SU-DHL-6 (cell line): ENCODE results near the gene PRRX1.

Source experiments
- H2AFZ ChIP-seq: fragments of 200-600 bp; sonication (generic); 2 replicates; pipeline ENCODE4 v1.6.1; 2014; ENCODE audit warnings: low read depth, mild to moderate bottlenecking, moderate library complexity, mixed read lengths, antibody characterized with exemption, low read length; ENCODE audit not compliant: severe bottlenecking
- H3F3A ChIP-seq: fragments of 200-600 bp; shearing (Covaris generic); 2 replicates; pipeline ENCODE4 v1.6.0; 2016; ENCODE audit warnings: antibody characterized with exemption, mild to moderate bottlenecking; ENCODE audit not compliant: insufficient read depth
- H3K27ac ChIP-seq: fragments of 200-600 bp; sonication (generic); 2 replicates; pipeline ENCODE4 v1.5.1; 2016; ENCODE audit warnings: low read depth, mild to moderate bottlenecking, low read length, moderate library complexity, mixed read lengths
- H3K27me3 ChIP-seq: fragments of 200-600 bp; sonication (generic), shearing (Covaris generic); 2 replicates; pipeline ENCODE4 v1.6.0; 2014; ENCODE audit warnings: mild to moderate bottlenecking, low read length
- H3K36me3 ChIP-seq: fragments of 200-600 bp; sonication (generic); 2 replicates; pipeline ENCODE4 v1.6.1; 2014; ENCODE audit warnings: mild to moderate bottlenecking, low read length, mixed read lengths
- H3K4me2 ChIP-seq: fragments of 300-600, 200-600 bp; shearing (Covaris generic), sonication (generic); 2 replicates; pipeline ENCODE4 v1.6.0; 2014; ENCODE audit warnings: low read length, low read depth, mild to moderate bottlenecking; ENCODE audit not compliant: poor library complexity, severe bottlenecking
- H3K4me3 ChIP-seq: fragments of 200-600 bp; sonication (generic); 2 replicates; pipeline ENCODE4 v1.5.1; 2014; ENCODE audit warnings: antibody characterized with exemption, low read length, mild to moderate bottlenecking, mixed read lengths; ENCODE audit not compliant: insufficient read depth, poor library complexity, severe bottlenecking
- H3K79me2 ChIP-seq: fragments of 200-600 bp; sonication (generic); 2 replicates; pipeline ENCODE4 v1.6.1; 2014; ENCODE audit warnings: mild to moderate bottlenecking, low read length, moderate library complexity; ENCODE audit not compliant: insufficient read depth
- H3K9ac ChIP-seq: fragments of 200-600 bp; sonication (generic); 2 replicates; pipeline ENCODE4 v1.7.0; 2014; ENCODE audit warnings: mild to moderate bottlenecking, low read length
- H3K9me2 ChIP-seq: fragments of 200-600 bp; sonication (generic); replicated peaks from 2 replicates; pipeline ENCODE4 v1.6.1; 2014; ENCODE audit warnings: low read length; ENCODE audit not compliant: insufficient read depth
- H3K9me3 ChIP-seq: fragments of 200-600 bp; sonication (generic); 2 replicates; pipeline ENCODE4 v1.6.1; 2014; ENCODE audit warnings: low read length, mixed read lengths; ENCODE audit not compliant: insufficient read depth
- H4K20me1 ChIP-seq: fragments of 200-600 bp; sonication (generic); 2 replicates; pipeline ENCODE4 v1.6.1; 2014; ENCODE audit warnings: low read depth, mild to moderate bottlenecking, antibody characterized with exemption, low read length, moderate library complexity, mixed read lengths
- CTCF ChIP-seq: fragments of 200-600 bp; sonication (generic); IDR thresholded peaks from one replicate; pipeline ENCODE4 v1.5.1; 2017; ENCODE audit warnings: antibody characterized with exemption, mild to moderate bottlenecking, low read length, moderate library complexity; ENCODE audit not compliant: insufficient read depth, poor library complexity, severe bottlenecking
- EZH2phosphoT487 ChIP-seq: fragments of 200-600 bp; sonication (generic), shearing (Covaris generic); conservative IDR thresholded peaks from 2 replicates; pipeline ENCODE4 v1.6.1; 2018; ENCODE audit warnings: mild to moderate bottlenecking, antibody characterized with exemption, low read length, moderate library complexity, mixed read lengths

The PRRX1 gene

GRCh38 chr1:170661646-170662411 is 2.1 kb upstream of the PRRX1 start:
- Histone ChIP-seq H3K9ac (no peak overlapping the region), H4K20me1 (no peaks in the 10 kb centered on the region), H2AFZ (no peak overlapping the region), H3K4me3 (no peak overlapping the region), H3K4me2 (no peak overlapping the region), H3K27ac (no peak overlapping the region), H3K79me2 (no peaks in the 10 kb centered on the region), H3K27me3 (no peaks in the 10 kb centered on the region), H3K36me3 (no peaks in the 10 kb centered on the region), H3K9me3 (no peaks in the 10 kb centered on the region), H3F3A (no peaks in the 10 kb centered on the region), H3K9me2 (no peaks in the 10 kb centered on the region)
- no peak for TF ChIP-seq CTCF
- TF ChIP-seq EZH2phosphoT487 = no peak

GRCh38 chr1:170662561-170663403 is 1.1 kb upstream of the PRRX1 start:
- no peak overlapping the region for H3K4me3 ChIP-seq
- no peaks in the 10 kb centered on the region for H3F3A ChIP-seq
- H3K79me2 ChIP-seq = no peaks in the 10 kb centered on the region
- no peaks in the 10 kb centered on the region for H3K36me3 ChIP-seq
- no peak overlapping the region for H3K4me2 ChIP-seq
- no peak overlapping the region for H3K27ac ChIP-seq
- no peak overlapping the region for H3K9ac ChIP-seq
- no peaks in the 10 kb centered on the region for H3K9me3 ChIP-seq
- no peaks in the 10 kb centered on the region for H3K9me2 ChIP-seq
- no peak overlapping the region for H2AFZ ChIP-seq
- TF ChIP-seq CTCF (no peak), EZH2phosphoT487 (no peak)
- H4K20me1 ChIP-seq = no peaks in the 10 kb centered on the region
- no peaks in the 10 kb centered on the region for H3K27me3 ChIP-seq

- no peaks in the 10 kb centered on the region for H3K9me3 ChIP-seq
- H3K9me2 ChIP-seq = no peaks in the 10 kb centered on the region
- no peak overlapping the region for H3K4me3 ChIP-seq
- no peaks in the 10 kb centered on the region for H3K79me2 ChIP-seq
- H3K36me3 ChIP-seq = no peaks in the 10 kb centered on the region
- TF ChIP-seq EZH2phosphoT487 = no peak
- TF ChIP-seq CTCF = no peak
- no peaks in the 10 kb centered on the region for H4K20me1 ChIP-seq
- H3K4me2 ChIP-seq = no peak overlapping the region
- no peak overlapping the region for H2AFZ ChIP-seq
- no peak overlapping the region for H3K27ac ChIP-seq
- H3K9ac ChIP-seq = no peak overlapping the region
- no peaks in the 10 kb centered on the region for H3F3A ChIP-seq
- H3K27me3 ChIP-seq = no peaks in the 10 kb centered on the region
These were observed 383 bp upstream of the PRRX1 start for GRCh38 chr1:170663404-170664092.
